Upper lobe of right lung (tissue), 1 donor: ENCODE results near the gene NR4A2. TPM values are rescaled to one million over a fixed set of nuclear protein-coding genes. Genes with fewer than 3 reads are reported as not detected.
A peak's percentile ranks its signal among the peaks of the same experiment; 100 is the strongest.

Experiments used
- ATAC-seq: fragments of 200-7000 bp; cut with Tn5 transposase; one replicate; pipeline ENCODE4 v1.9.1; 2020; ENCODE audit warnings: mild to moderate bottlenecking, moderate library complexity
- DNase-seq: peaks from one replicate; pipeline ENCODE4 v3.0.0-alpha.2; 2020
- H3K27ac ChIP-seq: fragments of 200-600 bp; one replicate; pipeline ENCODE4 v1.8.0; 2022
- H3K27me3 ChIP-seq: fragments of 200-600 bp; one replicate; pipeline ENCODE4 v1.8.0; 2022; ENCODE audit warnings: mild to moderate bottlenecking
- H3K36me3 ChIP-seq: fragments of 200-600 bp; one replicate; pipeline ENCODE4 v1.8.0; 2022
- H3K4me1 ChIP-seq: fragments of 200-600 bp; one replicate; pipeline ENCODE4 v1.8.0; 2022
- H3K4me3 ChIP-seq: fragments of 200-600 bp; one replicate; pipeline ENCODE4 v1.8.0; 2022; ENCODE audit warnings: mild to moderate bottlenecking
- H3K9me3 ChIP-seq: fragments of 200-600 bp; one replicate; pipeline ENCODE4 v1.8.0; 2022
- CTCF ChIP-seq: fragments of 200-600 bp; IDR thresholded peaks from one replicate; pipeline ENCODE4 v1.8.0; 2022; ENCODE audit warnings: antibody characterized with exemption
- intact Hi-C: fragments of 100-400 bp; cut with DNase I; formaldehyde crosslinking; loops from one replicate; pipeline ENCODE4 v1.11.0; 2022
- total RNA-seq: library from RNA; stranded (reverse); fragmentation: NEBNext Ultra II Directional; extraction: Animal tissue kit (Norgen Biotek cat#: 25700); gene quantifications from one replicate; pipeline ENCODE4 v1.2.1, GENCODE V29; 2021
- donor health status: DM: no; HTN: yes; CAD: no; lungs with severe emphysema.

NR4A2 gene
- total RNA-seq, 1 donor from 2014 or later, result 3.5 TPM

GRCh38 chr2:156343096-156343939 is 10.8 kb upstream of the NR4A2 start:
- peak overlapping the region; percentile 100 for H3K27ac ChIP-seq
- no peak for DNase-seq

GRCh38 chr2:156342254-156343095 is 10.0 kb upstream of the NR4A2 start:
- ATAC-seq, result peak; percentile 92
- intact Hi-C loops, result loop anchor here (10.0 kb wide), 1 partner anchor 62 kb away; no protein-coding TSS in a partner anchor
- Histone ChIP-seq H3K9me3 (no peaks in the 10 kb centered on the region), H3K36me3 (no peaks in the 10 kb centered on the region), H3K4me3 (peak overlapping the region; percentile 86), H3K27ac (peak overlapping the region; percentile 100), H3K4me1 (peaks cover 25% of the 10 kb centered on the region), H3K27me3 (no peaks in the 10 kb centered on the region)
- DNase-seq, result peak; percentile 97
- no peak for TF ChIP-seq CTCF

More at GRCh38 chr2:156343096-156343939, 10.8 kb upstream of the NR4A2 start:
- no peak for TF ChIP-seq CTCF
- intact Hi-C loops, result loop anchor here (10.0 kb wide), 1 partner anchor 61 kb away; no protein-coding TSS in a partner anchor
- no peaks in the 10 kb centered on the region for H3K36me3 ChIP-seq
- H3K9me3 ChIP-seq, result no peaks in the 10 kb centered on the region
- H3K4me3 ChIP-seq, result peak overlapping the region; percentile 86
- ATAC-seq, result no peak
- peaks cover 24% of the 10 kb centered on the region for H3K4me1 ChIP-seq
- H3K27me3 ChIP-seq, result no peaks in the 10 kb centered on the region

GRCh38 chr2:156341452-156342253 is 9.1 kb upstream of the NR4A2 start:
- peak overlapping the region; percentile 86 for H3K4me3 ChIP-seq
- intact Hi-C loops, result loop anchor here (10.0 kb wide), 1 partner anchor 63 kb away; no protein-coding TSS in a partner anchor
- DNase-seq (peak; percentile 95), ATAC-seq (peak; percentile 93)
- H3K9me3 ChIP-seq, result no peaks in the 10 kb centered on the region
- no peaks in the 10 kb centered on the region for H3K36me3 ChIP-seq
- H3K4me1 ChIP-seq, result peaks cover 25% of the 10 kb centered on the region
- peak overlapping the region; percentile 100 for H3K27ac ChIP-seq
- TF ChIP-seq CTCF, result no peak
- H3K27me3 ChIP-seq, result no peaks in the 10 kb centered on the region

GRCh38 chr2:156340804-156341451 is 8.4 kb upstream of the NR4A2 start:
- Histone ChIP-seq H3K9me3 (no peaks in the 10 kb centered on the region), H3K27me3 (no peaks in the 10 kb centered on the region), H3K4me1 (peaks cover 27% of the 10 kb centered on the region), H3K4me3 (peak overlapping the region; percentile 86), H3K27ac (peak overlapping the region; percentile 100), H3K36me3 (no peaks in the 10 kb centered on the region)
- no peak for DNase-seq
- intact Hi-C loops, result loop anchor here (10.0 kb wide), 1 partner anchor 64 kb away; no protein-coding TSS in a partner anchor
- no peak for TF ChIP-seq CTCF
- ATAC-seq, result no peak
